Endothelial cell of umbilical vein (primary cell): ENCODE data around the gene ANKRD34C. TPM values are rescaled to one million over a fixed set of nuclear protein-coding genes. Genes with fewer than 3 reads are reported as not detected.

ENCODE experiments used
- BruUV-seq: library from RNA; stranded (reverse); fragments of 400-500 nt; replicated peaks from 2 replicates; lab custom pipeline; 2021; lab: Mats Ljungman, UMichigan
- CTCF ChIA-PET: fragments of 300-600, 350-600 bp; sonication (Branson Sonifier 250); formaldehyde crosslinking; loops from one replicate; lab custom pipeline; 2021; ENCODE audit warnings: antibody characterized with exemption, inconsistent platforms; lab: Charles Lee
- POLR2A ChIA-PET: fragments of 300-600, 350-600 bp; sonication (Branson Sonifier 250); formaldehyde crosslinking; loops from one replicate; lab custom pipeline; 2021; ENCODE audit warnings: antibody characterized with exemption, inconsistent platforms; lab: Charles Lee
- DNase-seq: peaks from one replicate; pipeline ENCODE4 v3.0.0-alpha.2; 2011; ENCODE audit warnings: low read depth, low spot score
- FAIRE-seq: peaks from 2 replicates; lab custom pipeline; 2011; peaks lifted over from hg19 to GRCh38; lab: Jason Lieb, UNC
- H2AFZ ChIP-seq: 2 replicates; pipeline ENCODE4 v1.6.0; 2012; ENCODE audit warnings: low read depth, low read length, control low read depth, inconsistent platforms
- H3K27ac ChIP-seq: 2 replicates; pipeline ENCODE4 v1.5.1; 2011; ENCODE audit warnings: low read depth, mild to moderate bottlenecking, control low read depth, low read length, moderate library complexity; ENCODE audit not compliant: insufficient read depth
- H3K27me3 ChIP-seq, 2 experiments: 2 replicates each; pipeline versions ENCODE4 v1.6.0 to v1.6.1; 2011; ENCODE audit warnings: low read length in 2 of 2, mixed read lengths in 1 of 2; ENCODE audit not compliant: control insufficient read depth in 2 of 2, insufficient read depth in 2 of 2
- H3K36me3 ChIP-seq, 2 experiments: 2 replicates in 1 of 2; 3 replicates in 1 of 2; pipeline ENCODE4 v1.5.1; 2011; ENCODE audit warnings: low read length in 2 of 2, mild to moderate bottlenecking in 1 of 2, moderate library complexity in 1 of 2; ENCODE audit not compliant: control insufficient read depth in 2 of 2, insufficient read depth in 2 of 2; ENCODE audit errors: extremely low read depth in 1 of 2
- H3K4me1 ChIP-seq: 3 replicates; pipeline ENCODE4 v1.5.1; 2011; ENCODE audit warnings: mild to moderate bottlenecking, low read length; ENCODE audit not compliant: control insufficient read depth, insufficient read depth; ENCODE audit errors: extremely low read depth
- H3K4me2 ChIP-seq: 2 replicates; pipeline ENCODE4 v1.6.1; 2011; ENCODE audit warnings: low read length, control low read depth, mixed read lengths; ENCODE audit not compliant: insufficient read depth
- H3K4me3 ChIP-seq, 3 experiments: fragments of 200-600 bp in 1 of 3; sonication (generic), shearing (Covaris generic) in 1 of 3; replicated peaks in 1 of 3; 2 replicates each; pipeline ENCODE4 v1.5.1; 2011 to 2016; ENCODE audit warnings: control low read depth in 3 of 3, low read length in 3 of 3, mild to moderate bottlenecking in 2 of 3, inconsistent platforms in 1 of 3, low read depth in 1 of 3, moderate library complexity in 1 of 3; ENCODE audit not compliant: insufficient read depth in 1 of 3
- H3K79me2 ChIP-seq: 2 replicates; pipeline ENCODE4 v1.6.0; 2012; ENCODE audit warnings: low read length, inconsistent platforms; ENCODE audit not compliant: control insufficient read depth, insufficient read depth
- H3K9ac ChIP-seq: replicated peaks from 2 replicates; pipeline ENCODE3; 2011; ENCODE audit warnings: low read length, control low read depth; ENCODE audit not compliant: insufficient read depth; ENCODE audit errors: extremely low read depth
- H3K9me1 ChIP-seq: replicated peaks from 3 replicates; pipeline ENCODE4 v1.6.0; 2011; ENCODE audit warnings: mild to moderate bottlenecking, low read length; ENCODE audit not compliant: control insufficient read depth, insufficient read depth; ENCODE audit errors: extremely low read depth
- H3K9me3 ChIP-seq: replicated peaks from 2 replicates; pipeline ENCODE4 v1.5.1; 2012; ENCODE audit warnings: low read length, inconsistent platforms; ENCODE audit not compliant: control insufficient read depth, insufficient read depth
- H4K20me1 ChIP-seq: replicated peaks from 2 replicates; pipeline ENCODE3; 2011; ENCODE audit warnings: mild to moderate bottlenecking, low read length; ENCODE audit not compliant: control insufficient read depth, insufficient read depth; ENCODE audit errors: extremely low read depth
- CTCF ChIP-seq, 2 donors: IDR thresholded peaks; 1 replicate in 1 of 2; 2 replicates in 1 of 2; pipeline ENCODE4 v1.5.1; 2011; ENCODE audit warnings: low read length in 2 of 2, mild to moderate bottlenecking in 2 of 2, moderate library complexity in 2 of 2, control low read depth in 1 of 2, inconsistent platforms in 1 of 2, low read depth in 1 of 2; ENCODE audit not compliant: insufficient read depth in 1 of 2; ENCODE audit errors: extremely low read depth in 1 of 2
- EZH2 ChIP-seq: IDR thresholded peaks from 2 replicates; pipeline ENCODE4 v1.6.1; 2012; ENCODE audit warnings: borderline replicate concordance, low read depth, mild to moderate bottlenecking, moderate library complexity, low read length, inconsistent platforms; ENCODE audit not compliant: severe bottlenecking
- FOS ChIP-seq: IDR thresholded peaks from 2 replicates; pipeline ENCODE4 v1.6.1; 2011; ENCODE audit warnings: mild to moderate bottlenecking, low read length, moderate library complexity, borderline replicate concordance; ENCODE audit not compliant: insufficient read depth
- GATA2 ChIP-seq: IDR thresholded peaks from 2 replicates; pipeline ENCODE4 v1.7.0; 2011; ENCODE audit warnings: low read depth, mild to moderate bottlenecking, moderate library complexity, mixed read lengths, low read length; ENCODE audit not compliant: insufficient read length, insufficient read depth
- JUN ChIP-seq: IDR thresholded peaks from 2 replicates; pipeline ENCODE4 v1.6.1; 2011; ENCODE audit warnings: borderline replicate concordance, low read depth; ENCODE audit not compliant: insufficient read length, insufficient read depth
- MAX ChIP-seq: IDR thresholded peaks from 2 replicates; pipeline ENCODE4 v1.6.1; 2011; ENCODE audit not compliant: insufficient read depth, insufficient read length
- MYC ChIP-seq: IDR thresholded peaks from one replicate; pipeline ENCODE4 v1.6.1; 2011; ENCODE audit warnings: mild to moderate bottlenecking, low read depth, low read length
- POLR2A ChIP-seq: IDR thresholded peaks from 2 replicates; pipeline ENCODE4 v1.6.1; 2012; ENCODE audit warnings: low read depth, mild to moderate bottlenecking, control low read depth, low read length
- POLR2AphosphoS5 ChIP-seq: IDR thresholded peaks from 2 replicates; pipeline ENCODE4 v1.6.1; 2012; ENCODE audit warnings: low read depth, mild to moderate bottlenecking, control low read depth, low read length, moderate library complexity; ENCODE audit not compliant: insufficient read depth
- dilution Hi-C: fragments of 300-500 bp; cut with MboI; formaldehyde crosslinking; loops from one replicate; pipeline ENCODE4 v1.15.0; 2019; ENCODE audit warnings: low sequenced_read_pairs; ENCODE audit not compliant: extremely low pct_ligation_motif_present
- intact Hi-C: fragments of 100-400 bp; cut with micrococcal nuclease; formaldehyde crosslinking; loops from one replicate; pipeline ENCODE4 v1.10.0; 2022
- polyA plus RNA-seq, 4 experiments: library from polyadenylated mRNA; depleted of rRNA in 3 of 4; stranded (reverse) in 3 of 4; unstranded in 1 of 4; fragments of >200 nt; gene quantifications; 2 replicates each; pipeline versions ENCODE4 v1.2.1 to v1.2.3, GENCODE V29; 2011 to 2012; ENCODE audit warnings: missing spikeins in 1 of 4
- total RNA-seq: library from RNA; stranded (reverse); gene quantifications from 2 replicates; pipeline ENCODE4 v1.2.3, GENCODE V29; 2021

The ANKRD34C gene
- total and polyA plus RNA-seq, 2 donors (not counting 3 experiments of a cell fraction or from before 2014, with no cell fraction given): not detected

- peaks cover 0 to 13% of the 10 kb centered on the region in 2 experiments for H3K27me3 ChIP-seq
- H3K9me1 ChIP-seq: no peaks in the 10 kb centered on the region
- POLR2A ChIA-PET: no interaction called here
- no peak overlapping the region for H2AFZ ChIP-seq
- H3K79me2 ChIP-seq: no peaks in the 10 kb centered on the region
- DNase-seq (no peak), FAIRE-seq (no peak)
- dilution Hi-C loops (no loop called here), intact Hi-C loops (no loop called here)
- peaks cover 5% of the 10 kb centered on the region for H3K4me1 ChIP-seq
- H3K9me3 ChIP-seq: no peaks in the 10 kb centered on the region
- CTCF ChIA-PET: interaction anchor here (1.5 kb wide), 1 partner anchor 556 kb away, joined by 3 read pairs; no protein-coding TSS in a partner anchor
- no peak for TF ChIP-seq MAX
- no peak for TF ChIP-seq JUN
- TF ChIP-seq EZH2: no peak
- TF ChIP-seq POLR2AphosphoS5: no peak
- no peak for TF ChIP-seq POLR2A
- TF ChIP-seq MYC: no peak
- no peak for TF ChIP-seq GATA2
- TF ChIP-seq CTCF (IDR thresholded peaks at IDR 0.05; ENCODE audit: extremely low read depth in 1 of 2, insufficient read depth in 1 of 2, low read depth in 1 of 2, low read length in 2 of 2): no peak
- no peak for TF ChIP-seq FOS
- H3K9ac ChIP-seq: no peak overlapping the region
- H3K4me2 ChIP-seq: no peak overlapping the region
- no peaks in the 10 kb centered on the region for H4K20me1 ChIP-seq
- H3K36me3 ChIP-seq: no peaks in the 10 kb centered on the region
- no peak overlapping the region for H3K4me3 ChIP-seq
- H3K27ac ChIP-seq: no peak overlapping the region
- BruUV-seq: no TSS peak
Measured at GRCh38 chr15:79294075-79294474, 11.6 kb downstream of the ANKRD34C start.
